Measurements from ENCODE around the gene TK2.

TK2 gene

DNA sequence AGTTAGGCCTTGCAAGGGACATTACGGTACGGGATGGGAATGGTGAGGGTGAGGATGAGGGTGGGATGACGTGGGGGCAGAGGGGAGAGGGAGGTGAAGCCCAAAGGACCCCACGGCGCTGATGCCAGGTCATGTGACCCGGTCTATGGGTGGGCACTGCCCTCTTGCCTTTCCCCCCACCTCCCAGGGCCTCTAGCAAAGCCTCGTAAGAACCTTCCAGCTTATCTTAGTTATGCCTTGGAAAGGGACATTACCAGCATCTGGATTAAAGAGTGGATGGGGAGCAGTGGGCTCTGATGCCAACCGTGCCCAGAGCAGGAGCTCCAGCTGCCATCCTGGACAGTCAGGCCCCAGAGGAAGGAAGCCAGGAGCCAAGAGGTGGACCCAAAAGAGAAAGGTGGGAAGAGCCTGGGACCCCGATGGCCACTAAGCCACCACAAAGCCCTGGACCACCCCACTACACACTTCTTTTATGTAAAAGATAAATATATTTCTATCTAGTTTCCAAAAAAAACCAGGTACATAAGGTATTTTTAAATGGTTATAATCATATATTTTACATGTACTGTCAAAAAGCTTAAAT lies 40.9 kb downstream of the TK2 start:
- TF ChIP-seq, protein P1, sequence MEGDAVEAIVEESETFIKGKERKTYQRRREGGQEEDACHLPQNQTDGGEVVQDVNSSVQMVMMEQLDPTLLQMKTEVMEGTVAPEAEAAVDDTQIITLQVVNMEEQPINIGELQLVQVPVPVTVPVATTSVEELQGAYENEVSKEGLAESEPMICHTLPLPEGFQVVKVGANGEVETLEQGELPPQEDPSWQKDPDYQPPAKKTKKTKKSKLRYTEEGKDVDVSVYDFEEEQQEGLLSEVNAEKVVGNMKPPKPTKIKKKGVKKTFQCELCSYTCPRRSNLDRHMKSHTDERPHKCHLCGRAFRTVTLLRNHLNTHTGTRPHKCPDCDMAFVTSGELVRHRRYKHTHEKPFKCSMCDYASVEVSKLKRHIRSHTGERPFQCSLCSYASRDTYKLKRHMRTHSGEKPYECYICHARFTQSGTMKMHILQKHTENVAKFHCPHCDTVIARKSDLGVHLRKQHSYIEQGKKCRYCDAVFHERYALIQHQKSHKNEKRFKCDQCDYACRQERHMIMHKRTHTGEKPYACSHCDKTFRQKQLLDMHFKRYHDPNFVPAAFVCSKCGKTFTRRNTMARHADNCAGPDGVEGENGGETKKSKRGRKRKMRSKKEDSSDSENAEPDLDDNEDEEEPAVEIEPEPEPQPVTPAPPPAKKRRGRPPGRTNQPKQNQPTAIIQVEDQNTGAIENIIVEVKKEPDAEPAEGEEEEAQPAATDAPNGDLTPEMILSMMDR (IDR thresholded peaks at IDR 0.05; ENCODE audit: insufficient read depth, low read length, missing control alignments) = no peak
- no peak overlapping the region for H3K4me3 ChIP-seq (ENCODE audit: low read depth, low read length)
- ChIA-PET CTCF (interaction anchor here (1.2 to 1.7 kb wide), 2 partner anchors 13 to 22 kb away, joined by 3 to 4 read pairs; no protein-coding TSS in a partner anchor), POLR2A (no interaction called here)
- DNase-seq (ENCODE audit: low read depth, low spot score) = no peak

DNA sequence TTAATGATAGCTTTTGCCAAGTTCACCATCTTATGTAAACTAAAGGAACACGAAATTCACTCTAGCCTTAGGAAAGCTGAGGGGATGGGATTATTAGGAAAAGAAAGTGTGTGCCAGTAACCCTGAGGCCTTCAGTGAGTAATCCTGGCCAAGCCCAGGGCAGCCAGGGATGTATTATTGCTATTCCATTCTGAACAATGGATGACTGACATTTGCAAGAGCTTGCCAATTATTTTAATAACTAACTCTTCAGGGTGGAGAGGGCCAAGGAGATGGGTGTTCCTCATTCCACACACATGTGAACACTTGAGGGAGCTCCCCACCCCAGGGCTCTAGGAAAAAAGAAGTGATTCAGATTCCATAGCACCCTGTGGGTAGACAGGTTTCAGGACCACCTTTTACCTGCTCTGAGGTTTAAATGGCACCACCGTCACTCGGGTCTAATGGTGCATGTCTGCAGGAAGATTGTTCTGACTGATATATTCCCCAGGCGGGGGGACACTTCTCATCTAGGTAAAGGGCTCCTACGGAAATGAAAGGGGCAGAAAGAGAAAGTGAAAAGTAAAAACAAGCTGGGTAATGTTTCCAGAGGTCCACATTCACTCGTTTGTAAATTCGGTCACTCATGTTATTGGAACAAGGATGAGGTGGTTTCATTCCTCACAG lies 41.5 kb downstream of the TK2 start:
- DNase-seq (ENCODE audit: low read depth, low spot score) = no peak
- ChIA-PET CTCF (interaction anchor here (1.4 to 1.7 kb wide), 2 partner anchors 21 to 101 kb away, joined by 4 to 5 read pairs; no protein-coding TSS in a partner anchor), POLR2A (no interaction called here)
- H3K4me3 ChIP-seq (ENCODE audit: low read depth, low read length) = no peak overlapping the region
- TF ChIP-seq, protein P1 (IDR thresholded peaks at IDR 0.05; ENCODE audit: insufficient read depth, low read length, missing control alignments) = no peak

DNA sequence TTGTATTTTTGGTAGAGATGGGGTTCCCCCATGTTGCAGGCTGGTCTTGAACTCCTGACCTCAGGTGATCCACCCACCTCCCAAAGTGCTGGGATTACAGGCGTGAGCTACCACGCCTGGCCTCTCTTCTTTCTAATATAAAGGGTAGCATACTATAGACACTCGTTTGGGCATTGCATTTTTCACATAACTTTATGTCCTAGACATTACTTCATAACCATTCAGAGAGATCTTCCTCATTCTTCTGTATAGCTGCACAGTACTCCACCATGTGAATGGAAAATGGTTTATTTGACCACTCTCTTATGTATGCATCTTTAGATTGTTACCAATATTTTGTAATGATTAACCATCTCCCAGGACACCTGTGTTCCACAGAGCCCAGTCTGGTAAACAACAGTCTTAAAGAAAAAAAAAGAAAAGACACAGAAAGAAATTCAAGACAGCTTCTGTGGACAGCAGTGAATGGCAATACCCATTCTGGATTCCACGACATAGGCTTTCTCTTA lies 42.1 kb downstream of the TK2 start:
- POLR2A ChIA-PET = no interaction called here
- no peak overlapping the region for H3K4me3 ChIP-seq (ENCODE audit: low read depth, low read length)
- CTCF ChIA-PET = interaction anchor here (1.4 to 1.7 kb wide), 2 partner anchors 20 to 101 kb away, joined by 4 to 5 read pairs; no protein-coding TSS in a partner anchor
- DNase-seq (ENCODE audit: low read depth, low spot score) = no peak
- TF ChIP-seq, protein P1 (IDR thresholded peaks at IDR 0.05; ENCODE audit: insufficient read depth, low read length, missing control alignments) = no peak

DNA sequence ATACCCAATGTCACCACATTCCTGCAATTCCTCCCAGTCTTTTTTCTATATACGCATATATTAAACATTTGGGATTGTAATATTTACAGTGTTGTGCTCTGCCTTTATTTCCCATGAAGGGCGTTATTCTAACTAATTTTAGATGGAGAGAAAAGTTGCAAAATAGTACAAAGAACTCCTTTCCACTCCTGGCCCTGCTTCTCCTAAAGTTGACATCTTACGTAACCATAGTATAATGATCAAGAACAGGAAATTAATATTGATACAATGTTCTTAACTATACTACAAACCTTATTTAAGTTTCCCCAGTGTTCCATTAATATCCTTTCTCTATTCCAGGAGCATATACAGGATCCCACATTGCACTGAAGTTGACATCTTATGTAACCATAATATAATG lies 46.3 kb downstream of the TK2 start:
- ChIA-PET POLR2A (no interaction called here), CTCF (interaction anchor here (1.9 kb wide), 1 partner anchor 98 kb away, joined by 4 read pairs; no protein-coding TSS in a partner anchor)
- no peak overlapping the region for H3K4me3 ChIP-seq (ENCODE audit: low read depth, low read length)

DNA sequence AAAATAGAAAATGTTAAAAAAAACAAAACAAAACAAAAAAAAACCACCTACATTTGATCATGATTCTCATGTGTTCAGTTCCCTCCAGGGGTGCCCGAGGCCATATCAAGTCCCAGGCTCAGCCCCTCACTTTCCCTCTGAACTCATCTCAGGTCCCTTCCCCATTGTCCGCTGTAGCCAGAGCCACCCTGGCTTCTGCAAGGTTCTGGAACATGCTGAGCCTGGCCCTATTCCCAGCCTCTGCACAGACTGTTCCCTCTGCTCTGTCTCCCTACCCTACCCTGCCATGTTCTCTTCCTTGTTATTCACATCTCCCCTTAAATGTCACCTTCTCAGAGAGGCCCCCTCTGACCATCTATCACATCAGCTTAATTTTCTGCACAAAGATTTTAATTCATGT lies 46.9 kb downstream of the TK2 start:
- H3K4me3 ChIP-seq (ENCODE audit: low read depth, low read length) = no peak overlapping the region
- DNase-seq (ENCODE audit: low read depth, low spot score) = no peak
- ChIA-PET POLR2A (no interaction called here), CTCF (interaction anchor here (1.9 kb wide), 1 partner anchor 98 kb away, joined by 4 read pairs; no protein-coding TSS in a partner anchor)
- TF ChIP-seq, protein P1 (IDR thresholded peaks at IDR 0.05; ENCODE audit: insufficient read depth, low read length, missing control alignments) = no peak

More for the DNA sequence above, 46.3 kb downstream of the TK2 start:
- TF ChIP-seq, protein P1 (IDR thresholded peaks at IDR 0.05; ENCODE audit: insufficient read depth, low read length, missing control alignments) = no peak
- no peak for DNase-seq (ENCODE audit: low read depth, low spot score)

Data from AG04449 (cell line).